ENCODE results near the gene C16orf89.
"Not testable (repeated sequence)": the region's sequence is repeated elsewhere in the genome, so short reads cannot be mapped to it uniquely, and the experiment has no call there.

GRCh38 chr16:5088936-5089335 is 23.2 kb upstream of the C16orf89 start:
- TF ChIP-seq CTCF (IDR thresholded peaks at IDR 0.05; ENCODE audit: insufficient read depth, low read depth, low read length); EZH2 (IDR thresholded peaks at IDR 0.05; ENCODE audit: insufficient read depth, low read length): not testable (repeated sequence)
